Measurements from ENCODE around the gene SYT13.

The SYT13 gene

DNA sequence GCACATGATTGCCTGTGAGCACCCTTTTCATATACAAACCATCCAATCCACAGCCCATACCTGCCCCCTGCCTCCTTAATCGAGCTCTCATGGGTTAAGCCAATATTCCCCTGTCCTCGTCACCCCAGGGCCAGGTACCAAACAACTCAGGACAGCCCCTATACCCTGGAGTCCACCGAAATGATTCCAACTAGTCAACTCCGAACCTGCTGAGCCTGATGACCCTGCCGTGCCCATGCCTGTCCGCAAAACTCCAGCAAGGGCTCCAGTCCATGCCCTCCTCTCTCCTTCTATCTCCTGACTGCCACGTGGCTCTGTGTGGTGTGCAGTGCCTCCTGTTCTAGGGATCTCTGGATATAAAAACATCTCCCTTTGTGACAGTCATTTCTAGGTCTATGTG is 35.5 kb upstream of the SYT13 start:
- H3K27ac ChIP-seq = no peak overlapping the region
- TF ChIP-seq, protein P1, sequence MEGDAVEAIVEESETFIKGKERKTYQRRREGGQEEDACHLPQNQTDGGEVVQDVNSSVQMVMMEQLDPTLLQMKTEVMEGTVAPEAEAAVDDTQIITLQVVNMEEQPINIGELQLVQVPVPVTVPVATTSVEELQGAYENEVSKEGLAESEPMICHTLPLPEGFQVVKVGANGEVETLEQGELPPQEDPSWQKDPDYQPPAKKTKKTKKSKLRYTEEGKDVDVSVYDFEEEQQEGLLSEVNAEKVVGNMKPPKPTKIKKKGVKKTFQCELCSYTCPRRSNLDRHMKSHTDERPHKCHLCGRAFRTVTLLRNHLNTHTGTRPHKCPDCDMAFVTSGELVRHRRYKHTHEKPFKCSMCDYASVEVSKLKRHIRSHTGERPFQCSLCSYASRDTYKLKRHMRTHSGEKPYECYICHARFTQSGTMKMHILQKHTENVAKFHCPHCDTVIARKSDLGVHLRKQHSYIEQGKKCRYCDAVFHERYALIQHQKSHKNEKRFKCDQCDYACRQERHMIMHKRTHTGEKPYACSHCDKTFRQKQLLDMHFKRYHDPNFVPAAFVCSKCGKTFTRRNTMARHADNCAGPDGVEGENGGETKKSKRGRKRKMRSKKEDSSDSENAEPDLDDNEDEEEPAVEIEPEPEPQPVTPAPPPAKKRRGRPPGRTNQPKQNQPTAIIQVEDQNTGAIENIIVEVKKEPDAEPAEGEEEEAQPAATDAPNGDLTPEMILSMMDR (conservative IDR thresholded peaks at IDR 0.05) = no peak
- no peak for TF ChIP-seq ZFX (IDR thresholded peaks at IDR 0.05)

DNA sequence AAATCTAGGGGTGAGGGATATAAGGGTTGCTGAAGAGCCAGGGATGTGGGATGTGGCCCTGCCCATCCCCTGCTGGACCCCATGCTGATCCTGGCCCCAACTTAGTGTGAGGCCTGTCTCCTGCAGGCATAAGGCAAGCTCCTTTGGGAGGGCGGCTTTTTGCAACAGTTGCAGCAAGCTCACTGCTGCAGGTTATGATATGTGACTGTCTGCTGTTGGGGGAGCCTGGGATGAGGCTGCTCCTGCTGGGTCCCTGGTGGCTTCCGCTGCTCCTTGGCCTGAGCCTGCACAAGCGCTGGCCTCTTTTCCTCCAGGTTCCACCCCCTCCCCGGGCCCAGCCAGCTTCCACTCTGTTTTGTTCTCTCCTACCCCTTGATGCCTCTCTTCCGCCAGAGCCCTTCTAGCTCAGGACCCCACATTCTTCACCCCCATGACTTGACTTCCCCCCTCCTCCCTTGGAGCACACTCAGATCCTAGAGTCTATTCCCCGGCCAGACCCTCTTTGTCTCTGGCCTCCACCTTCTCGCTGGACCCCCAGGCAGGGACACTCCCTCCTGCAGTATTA is 35.0 kb upstream of the SYT13 start:
- TF ChIP-seq, protein P1 (conservative IDR thresholded peaks at IDR 0.05) = no peak
- no peak for TF ChIP-seq ZFX (IDR thresholded peaks at IDR 0.05)
- no peak overlapping the region for H3K27ac ChIP-seq

DNA sequence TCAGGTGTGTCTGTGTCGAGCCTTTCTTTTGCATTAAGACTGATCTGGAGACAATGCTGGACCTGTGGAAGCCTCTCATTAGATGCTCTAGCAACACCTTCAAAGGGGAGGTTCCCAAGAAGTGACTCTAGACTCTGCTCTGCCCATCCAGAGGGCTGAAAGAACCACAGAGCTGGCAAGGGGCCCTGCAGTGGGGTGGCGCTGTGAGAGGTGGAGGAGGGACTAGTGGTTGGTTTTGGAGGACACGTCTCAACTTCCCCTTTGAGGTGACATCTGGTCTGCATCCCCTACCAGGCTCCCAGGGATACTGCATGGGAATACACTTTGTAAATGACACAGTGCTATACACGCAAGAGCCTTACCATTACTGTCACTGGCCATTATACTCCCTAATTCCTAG is 34.2 kb upstream of the SYT13 start:
- no peak overlapping the region for H3K27ac ChIP-seq
- no peak for TF ChIP-seq ZFX (IDR thresholded peaks at IDR 0.05)
- TF ChIP-seq, protein P1 (conservative IDR thresholded peaks at IDR 0.05) = no peak

DNA sequence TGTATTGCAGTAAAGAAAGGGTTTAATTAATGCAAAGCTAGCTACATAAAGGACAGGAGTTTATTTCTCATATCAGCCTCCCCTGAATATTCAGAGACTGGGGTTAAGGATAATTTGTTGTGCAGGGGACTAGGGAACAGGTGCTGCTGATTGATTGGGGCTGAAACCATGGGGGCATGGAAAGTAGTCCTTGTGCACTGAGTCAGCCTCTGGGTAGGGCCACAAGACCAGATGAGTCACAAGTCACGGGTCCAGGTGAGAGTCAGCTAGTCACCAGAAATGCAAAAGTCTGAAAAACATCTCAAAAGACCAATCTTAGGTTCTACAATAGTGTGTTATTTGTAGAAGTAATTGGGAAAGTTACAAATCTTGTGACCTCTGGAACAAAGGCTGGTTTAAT is 32.9 kb upstream of the SYT13 start:
- H3K27ac ChIP-seq = no peak overlapping the region
- TF ChIP-seq ZFX (IDR thresholded peaks at IDR 0.05) = no peak
- TF ChIP-seq, protein P1 (conservative IDR thresholded peaks at IDR 0.05) = no peak

DNA sequence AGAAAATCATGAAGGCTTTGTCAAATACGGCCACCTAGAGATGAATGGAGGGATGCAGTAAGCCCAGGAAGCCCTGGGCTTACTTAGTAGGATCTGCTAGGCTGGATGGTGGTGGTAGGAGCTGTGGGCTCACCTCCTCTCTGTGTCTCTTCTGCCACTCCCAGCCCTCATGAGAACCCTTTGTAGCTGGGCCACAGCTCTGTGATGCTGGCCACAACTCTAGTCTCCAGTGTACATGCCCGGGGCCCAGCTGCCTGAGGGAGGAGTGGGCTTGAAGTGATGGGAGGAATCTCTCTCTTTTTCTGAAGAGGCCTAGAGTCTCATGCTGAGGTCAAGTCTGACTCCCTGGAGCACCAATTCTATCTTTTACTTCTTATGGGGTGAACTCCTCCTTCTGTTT is 32.4 kb upstream of the SYT13 start:
- TF ChIP-seq, protein P1 (conservative IDR thresholded peaks at IDR 0.05) = no peak
- TF ChIP-seq ZFX (IDR thresholded peaks at IDR 0.05) = no peak
- no peak overlapping the region for H3K27ac ChIP-seq

DNA sequence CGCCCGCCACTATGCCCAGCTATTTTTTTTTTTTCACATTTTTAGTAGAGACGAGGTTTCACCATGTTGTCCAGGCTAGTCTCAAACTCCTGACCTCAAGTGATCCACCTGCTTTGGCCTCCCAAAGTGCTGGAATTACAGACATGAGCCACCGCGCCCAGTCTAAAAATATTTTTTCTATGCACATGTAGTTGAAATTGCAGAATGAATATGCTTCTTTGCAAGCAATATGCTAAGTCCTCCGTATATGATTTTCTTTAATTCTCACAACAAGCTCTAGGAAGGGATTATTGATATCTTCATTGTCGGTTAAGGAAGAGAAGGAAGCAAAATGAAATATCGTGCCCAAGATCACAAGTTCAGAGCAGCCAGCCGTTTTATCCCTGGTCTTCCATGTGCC is 30.1 kb upstream of the SYT13 start:
- no peak overlapping the region for H3K27ac ChIP-seq
- TF ChIP-seq, protein P1 (conservative IDR thresholded peaks at IDR 0.05) = no peak
- no peak for TF ChIP-seq ZFX (IDR thresholded peaks at IDR 0.05)

DNA sequence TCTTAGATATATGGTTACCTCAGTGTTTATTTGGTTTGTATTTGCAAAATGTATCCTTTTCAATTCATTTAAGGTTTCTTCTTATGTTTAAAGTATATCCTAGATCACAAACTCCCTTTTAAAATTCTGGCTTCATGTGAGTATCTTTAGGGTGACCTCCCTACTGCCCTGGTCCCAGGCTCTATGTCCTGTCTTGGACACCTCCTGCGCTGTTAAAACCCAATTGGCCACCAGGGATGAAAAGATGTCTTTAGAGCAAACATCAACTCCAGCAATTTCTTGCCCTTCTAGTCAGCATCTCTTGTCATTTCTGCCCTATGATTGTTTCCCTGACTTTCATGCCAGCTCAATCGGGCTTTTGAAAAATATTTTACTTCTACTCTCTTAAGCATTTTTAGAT is 28.8 kb upstream of the SYT13 start:
- H3K27ac ChIP-seq = no peak overlapping the region
- TF ChIP-seq, protein P1 (conservative IDR thresholded peaks at IDR 0.05) = no peak
- TF ChIP-seq ZFX (IDR thresholded peaks at IDR 0.05) = no peak
